Stimulated activated CD4-positive, alpha-beta T cell treated with anti-CD3 and anti-CD28 coated beads, Interleukin-4, amount 100 ng/mL, for 48 hours (primary cell): ENCODE measurements around the gene ATP10A.

ENCODE experiments used
- DNase-seq, 2 donors: peaks; one replicate each; pipeline ENCODE4 v3.0.0-alpha.2; 2020; ENCODE audit warnings: low read depth in 2 of 2

Gene ATP10A, protein sequence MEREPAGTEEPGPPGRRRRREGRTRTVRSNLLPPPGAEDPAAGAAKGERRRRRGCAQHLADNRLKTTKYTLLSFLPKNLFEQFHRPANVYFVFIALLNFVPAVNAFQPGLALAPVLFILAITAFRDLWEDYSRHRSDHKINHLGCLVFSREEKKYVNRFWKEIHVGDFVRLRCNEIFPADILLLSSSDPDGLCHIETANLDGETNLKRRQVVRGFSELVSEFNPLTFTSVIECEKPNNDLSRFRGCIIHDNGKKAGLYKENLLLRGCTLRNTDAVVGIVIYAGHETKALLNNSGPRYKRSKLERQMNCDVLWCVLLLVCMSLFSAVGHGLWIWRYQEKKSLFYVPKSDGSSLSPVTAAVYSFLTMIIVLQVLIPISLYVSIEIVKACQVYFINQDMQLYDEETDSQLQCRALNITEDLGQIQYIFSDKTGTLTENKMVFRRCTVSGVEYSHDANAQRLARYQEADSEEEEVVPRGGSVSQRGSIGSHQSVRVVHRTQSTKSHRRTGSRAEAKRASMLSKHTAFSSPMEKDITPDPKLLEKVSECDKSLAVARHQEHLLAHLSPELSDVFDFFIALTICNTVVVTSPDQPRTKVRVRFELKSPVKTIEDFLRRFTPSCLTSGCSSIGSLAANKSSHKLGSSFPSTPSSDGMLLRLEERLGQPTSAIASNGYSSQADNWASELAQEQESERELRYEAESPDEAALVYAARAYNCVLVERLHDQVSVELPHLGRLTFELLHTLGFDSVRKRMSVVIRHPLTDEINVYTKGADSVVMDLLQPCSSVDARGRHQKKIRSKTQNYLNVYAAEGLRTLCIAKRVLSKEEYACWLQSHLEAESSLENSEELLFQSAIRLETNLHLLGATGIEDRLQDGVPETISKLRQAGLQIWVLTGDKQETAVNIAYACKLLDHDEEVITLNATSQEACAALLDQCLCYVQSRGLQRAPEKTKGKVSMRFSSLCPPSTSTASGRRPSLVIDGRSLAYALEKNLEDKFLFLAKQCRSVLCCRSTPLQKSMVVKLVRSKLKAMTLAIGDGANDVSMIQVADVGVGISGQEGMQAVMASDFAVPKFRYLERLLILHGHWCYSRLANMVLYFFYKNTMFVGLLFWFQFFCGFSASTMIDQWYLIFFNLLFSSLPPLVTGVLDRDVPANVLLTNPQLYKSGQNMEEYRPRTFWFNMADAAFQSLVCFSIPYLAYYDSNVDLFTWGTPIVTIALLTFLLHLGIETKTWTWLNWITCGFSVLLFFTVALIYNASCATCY (N-terminal part only)

DNA sequence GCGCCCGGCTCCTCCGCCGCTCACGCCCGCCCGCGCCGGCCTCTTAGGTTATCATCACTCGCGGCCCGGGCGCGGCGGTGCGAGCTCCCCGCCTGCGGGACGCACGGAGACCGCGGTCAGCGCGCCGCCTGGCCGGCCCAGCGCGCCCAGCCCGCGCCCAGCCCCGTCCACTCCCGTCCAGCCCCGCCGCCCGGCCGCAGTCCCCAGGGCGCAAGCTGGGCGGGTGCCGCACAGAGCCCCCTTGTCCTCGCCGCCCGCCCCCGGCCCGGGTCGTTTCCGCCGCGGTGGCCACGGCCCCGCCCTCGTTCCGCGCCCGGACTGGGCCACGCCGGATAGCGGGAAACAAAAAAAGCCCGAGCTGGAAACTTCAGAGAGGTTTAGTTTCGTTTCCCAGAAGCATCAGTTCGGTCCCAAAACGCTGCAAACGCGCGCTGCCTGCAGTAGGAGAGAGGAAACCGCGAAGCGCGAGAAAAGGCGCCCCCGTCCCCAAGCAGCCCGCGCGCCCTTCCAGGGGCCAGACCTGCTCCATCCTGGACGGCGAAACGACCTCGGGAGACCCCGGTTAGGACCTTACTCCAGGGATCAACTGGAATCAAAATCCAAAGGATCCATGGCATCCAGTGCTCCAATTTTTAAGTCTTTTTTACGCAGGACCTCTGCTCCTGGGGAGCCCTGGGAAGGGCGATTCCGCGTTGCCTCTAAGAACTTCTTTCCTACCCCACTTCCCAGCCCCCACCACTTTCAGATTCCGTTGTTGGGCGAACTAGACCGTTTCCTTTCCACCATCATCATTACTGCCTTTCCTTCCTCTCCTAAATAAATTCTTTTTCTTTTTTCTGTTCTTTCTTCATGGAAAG, at the start of gene ATP10A:
TSS of gene ATP10A (minus strand) at position 217 of the 857 bp plus-strand sequence. CDS start 231 bp downstream, outside the sequence.
- DNase-seq, result peak; percentile 35 to 52

DNA sequence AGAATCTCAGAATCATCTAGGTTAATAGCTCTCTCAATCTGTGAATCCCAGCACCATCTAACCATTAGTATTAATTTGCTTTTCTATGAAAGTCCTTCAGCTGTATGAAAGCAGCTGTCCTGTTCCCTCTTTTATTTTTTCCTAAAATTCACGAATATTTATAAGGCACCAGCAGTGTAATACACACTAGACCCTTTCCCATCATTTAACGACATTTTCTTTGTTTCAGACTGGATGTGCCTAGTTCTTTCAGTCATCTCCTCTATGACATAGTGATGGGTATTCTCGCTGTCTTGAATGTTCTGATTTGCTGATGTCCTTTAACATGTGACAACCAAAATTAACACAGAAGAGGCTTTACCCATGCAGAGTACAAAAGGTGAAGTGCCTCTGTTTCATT, 48.9 kb upstream of the ATP10A start:
- no peak for DNase-seq

DNA sequence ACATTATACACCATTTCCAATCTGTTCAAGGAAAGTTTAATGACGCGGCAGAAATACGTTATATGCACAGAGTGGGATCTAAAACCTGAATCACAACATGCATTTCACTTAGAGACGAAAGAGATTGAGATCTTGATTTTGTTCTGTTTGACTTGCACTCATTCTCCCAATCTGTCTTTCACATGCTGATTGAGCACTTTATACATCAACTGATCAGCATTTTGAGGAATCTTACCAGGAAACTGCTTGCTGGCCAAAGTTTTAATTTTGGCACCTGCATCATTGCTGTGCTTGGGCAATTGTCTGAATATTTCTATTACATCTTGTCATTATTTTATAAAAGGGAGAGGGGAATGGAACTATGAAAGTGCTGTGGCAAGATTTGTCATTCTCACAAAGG, 47.7 kb upstream of the ATP10A start:
- no peak for DNase-seq

DNA sequence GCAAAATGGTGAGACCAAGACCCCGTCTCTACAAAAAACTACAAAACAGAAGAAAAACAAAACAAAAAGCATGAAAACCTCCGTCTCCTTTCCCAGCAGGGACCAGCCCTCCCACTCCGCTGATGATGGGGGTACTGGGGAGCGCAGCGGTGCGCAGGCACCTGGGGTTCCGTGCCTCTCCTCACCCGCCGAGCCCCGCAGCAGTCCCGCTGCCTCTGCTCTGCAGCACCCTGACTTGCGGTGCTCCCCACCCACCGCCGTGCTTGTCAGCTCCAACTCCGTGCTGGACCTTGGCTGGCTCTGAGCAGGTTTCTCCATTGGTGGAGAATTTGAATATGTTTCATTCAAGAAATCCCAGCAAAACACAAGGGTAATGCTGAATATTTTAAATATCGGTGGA, 46.7 kb upstream of the ATP10A start:
- no peak for DNase-seq

DNA sequence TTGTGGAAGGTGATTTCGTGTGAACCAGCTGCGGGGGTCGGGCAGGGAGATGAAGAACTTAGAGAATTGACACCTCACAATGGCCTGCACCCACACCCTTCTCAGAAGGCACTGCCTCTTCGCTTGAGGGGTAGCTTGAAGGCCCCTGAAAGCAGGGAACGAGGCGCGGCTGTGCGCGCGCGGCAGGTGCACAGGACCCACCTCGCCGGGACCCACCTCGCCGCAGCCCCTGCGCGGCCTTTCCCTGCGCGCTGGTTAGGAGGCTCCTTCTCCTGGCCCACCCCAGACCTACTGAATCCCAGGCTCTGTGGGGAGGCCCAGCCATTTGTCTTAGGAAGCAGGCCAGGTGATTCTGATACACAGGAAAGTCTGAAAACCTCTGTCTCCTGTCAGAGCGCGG, 46.2 kb upstream of the ATP10A start:
- no peak for DNase-seq

DNA sequence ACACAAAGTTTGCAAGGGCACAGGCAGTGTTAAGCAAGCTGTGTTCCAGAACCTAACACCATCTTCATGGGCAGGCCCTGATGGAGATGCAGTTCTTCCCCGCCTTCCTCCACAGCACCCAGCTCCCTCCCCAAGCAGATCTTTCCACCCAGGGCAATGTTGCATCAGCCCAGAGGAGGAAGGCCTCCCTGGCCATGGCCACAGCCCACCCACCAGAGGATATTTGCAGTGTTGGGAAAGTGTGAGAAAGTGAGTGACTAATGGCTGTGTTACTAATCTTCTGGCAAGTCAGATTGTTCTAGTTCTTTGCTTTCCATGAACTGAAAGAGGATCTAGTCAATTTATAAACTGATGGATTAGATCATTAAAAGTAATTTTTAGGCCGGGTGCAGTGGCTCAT, 42.0 kb upstream of the ATP10A start:
- peak; percentile 18 to 36 for DNase-seq

DNA sequence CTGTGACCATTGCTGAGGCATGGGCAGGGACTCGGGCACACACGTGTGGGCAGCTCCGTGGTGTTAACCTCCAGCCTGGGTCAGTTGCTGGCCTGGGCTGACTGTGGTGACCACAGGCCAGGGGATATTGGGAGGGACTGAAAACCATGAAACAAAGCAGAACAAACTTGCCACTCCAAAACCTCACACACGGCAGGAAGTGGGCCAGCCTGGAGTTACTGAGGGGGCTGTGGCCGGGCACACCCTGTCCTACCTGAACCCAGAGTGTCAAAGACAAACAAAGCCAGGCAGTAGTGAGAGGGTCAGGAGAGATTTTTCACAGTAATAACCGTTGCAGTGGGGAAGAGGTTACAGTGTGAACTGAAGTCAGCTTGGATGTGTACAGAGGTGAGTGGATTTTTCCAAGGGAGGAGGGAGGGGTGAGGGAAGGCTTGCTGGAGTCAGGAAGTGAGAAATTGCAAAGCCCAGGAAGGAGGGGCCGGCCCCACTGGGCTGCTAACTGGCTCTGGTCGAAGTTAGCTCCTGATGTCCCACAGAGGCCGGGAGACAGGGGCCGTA, 40.0 kb upstream of the ATP10A start:
- no peak for DNase-seq

DNA sequence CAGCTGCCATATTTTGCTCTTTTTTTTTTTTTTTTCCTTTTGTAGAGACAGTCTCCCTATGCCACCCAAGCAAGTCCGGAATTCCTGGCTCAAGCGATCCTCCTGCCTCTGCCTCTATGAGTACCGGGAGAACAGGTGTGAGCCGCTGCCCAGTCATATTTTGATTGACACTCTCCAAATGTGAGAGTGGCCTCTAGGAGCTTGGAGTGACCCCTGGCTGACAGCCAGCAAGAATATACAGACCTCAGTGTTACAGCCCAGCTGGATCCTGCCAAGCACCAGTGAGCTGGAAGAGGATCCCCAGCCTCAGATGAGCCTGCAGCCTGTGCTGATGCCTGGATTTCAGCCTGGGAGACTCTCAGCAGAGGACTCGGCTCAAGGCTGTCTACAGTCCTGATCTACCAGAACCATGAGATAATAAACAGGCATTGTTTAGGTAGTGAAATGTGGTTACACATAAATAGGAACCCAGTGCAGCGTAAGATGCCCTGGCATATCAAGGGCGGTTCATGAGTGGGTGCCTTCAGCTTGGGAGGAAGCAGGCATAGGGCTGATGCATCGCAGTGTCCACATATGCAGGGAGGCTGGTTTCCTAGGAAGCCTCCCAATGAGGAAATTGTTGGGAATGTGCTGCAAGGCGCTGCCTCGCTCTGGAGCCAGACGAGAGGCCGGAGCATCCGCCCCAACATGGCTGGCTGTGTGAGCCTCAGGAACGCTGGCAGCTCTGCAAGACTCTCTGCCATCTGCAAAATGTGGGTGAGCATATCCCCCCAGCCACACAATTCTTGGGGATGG, 38.9 kb upstream of the ATP10A start:
- DNase-seq, result no peak

DNA sequence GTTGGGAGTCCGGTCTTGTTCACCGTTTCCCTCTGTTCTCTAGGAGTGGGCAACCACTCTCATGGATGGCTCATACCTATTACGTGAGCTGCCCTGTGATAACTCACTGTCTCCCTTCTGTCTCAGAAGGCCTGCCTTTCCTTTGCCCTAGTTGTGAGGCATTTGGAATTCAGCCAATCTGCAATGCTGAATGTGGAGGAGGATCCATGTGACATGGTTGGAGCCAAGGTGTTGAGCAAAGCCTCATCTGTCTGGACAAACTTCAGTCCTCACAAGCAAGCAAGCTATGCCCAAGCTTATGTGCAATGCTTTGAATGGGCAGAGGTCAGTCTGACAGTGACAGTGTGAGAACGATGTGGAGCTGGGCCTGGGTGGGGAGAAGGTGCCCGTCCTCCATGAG, 37.8 kb upstream of the ATP10A start:
- DNase-seq, result no peak

DNA sequence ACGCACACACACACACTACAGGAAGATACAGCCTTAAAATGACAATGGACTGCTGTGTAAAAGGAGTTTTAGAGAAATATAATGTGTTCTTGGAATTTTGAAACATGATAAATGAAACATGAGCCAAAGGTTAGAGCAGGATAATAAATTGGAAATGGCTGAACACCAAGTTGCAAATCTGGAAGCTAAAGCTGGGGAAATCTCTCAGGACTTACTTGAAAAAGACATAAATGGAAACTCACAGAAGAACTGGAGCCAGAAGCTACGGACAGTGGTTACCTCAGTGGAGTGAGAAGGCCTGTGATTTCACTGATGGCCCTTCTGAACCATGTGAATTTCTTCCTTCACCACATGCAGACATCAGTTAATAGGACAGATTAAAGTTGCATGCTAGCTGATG, 37.3 kb upstream of the ATP10A start:
- no peak for DNase-seq

DNA sequence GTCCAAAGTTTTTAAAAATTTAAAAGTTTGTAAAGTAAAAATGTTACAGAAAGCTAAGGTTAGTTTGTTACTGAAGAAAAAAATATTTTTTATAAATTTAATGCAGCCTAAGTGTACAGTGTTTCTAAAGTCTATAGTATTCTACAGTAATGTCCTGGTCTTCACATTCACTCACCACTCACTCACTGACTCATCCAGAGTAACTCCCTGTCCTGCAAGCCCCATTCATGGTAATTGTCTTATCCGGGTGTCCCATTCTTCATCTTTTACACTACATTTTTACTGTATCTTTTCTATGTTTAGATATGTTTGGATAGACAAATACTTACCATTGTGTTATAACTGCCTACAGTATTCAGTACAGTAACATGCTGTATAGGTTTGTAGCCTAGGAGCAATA, 36.7 kb upstream of the ATP10A start:
- DNase-seq, result no peak

DNA sequence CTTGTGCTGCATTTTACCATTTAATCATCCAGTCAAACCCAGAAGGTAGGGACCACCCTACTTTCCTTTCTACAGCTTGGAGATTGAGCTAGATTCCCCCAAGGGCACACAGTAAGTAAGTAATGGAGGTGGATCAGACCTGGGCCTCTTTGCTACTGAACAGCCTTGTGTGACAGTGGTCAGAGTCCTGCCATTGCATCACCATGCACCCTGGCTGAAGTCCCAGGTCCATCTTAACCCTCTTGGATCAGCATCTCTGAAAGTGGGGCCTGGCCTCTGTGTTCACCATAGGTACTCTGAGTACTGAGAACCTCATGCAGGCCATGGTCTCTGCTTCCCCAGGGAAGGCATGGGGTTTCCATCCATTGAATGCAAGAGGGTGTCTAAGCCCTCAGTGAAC, 34.5 kb upstream of the ATP10A start:
- DNase-seq, result no peak

DNA sequence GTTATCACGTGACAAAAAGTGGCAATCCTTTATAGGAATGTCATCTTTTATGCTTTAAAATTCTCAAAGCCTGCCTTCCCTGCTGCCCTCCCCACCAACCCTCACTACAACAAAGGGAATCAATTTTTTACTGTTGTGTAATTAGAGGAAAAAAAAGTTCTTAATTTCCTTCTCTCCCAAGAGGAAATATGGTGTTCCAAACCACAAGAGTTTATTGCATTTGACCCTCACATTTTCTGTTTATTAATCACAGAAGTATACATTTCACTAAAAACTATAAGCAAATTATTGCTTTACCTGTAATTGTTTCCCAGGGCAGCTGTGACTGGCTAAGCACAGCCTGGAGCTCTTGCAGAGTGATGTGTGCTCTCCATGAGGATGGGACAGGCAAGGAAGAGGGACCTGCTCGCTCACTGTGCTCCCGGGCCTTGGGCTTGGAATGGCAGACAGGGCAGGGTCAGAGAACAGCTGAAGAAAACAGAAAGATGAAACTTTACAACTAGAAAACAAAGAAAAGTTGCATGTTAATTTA, 31.3 kb upstream of the ATP10A start:
- no peak for DNase-seq

DNA sequence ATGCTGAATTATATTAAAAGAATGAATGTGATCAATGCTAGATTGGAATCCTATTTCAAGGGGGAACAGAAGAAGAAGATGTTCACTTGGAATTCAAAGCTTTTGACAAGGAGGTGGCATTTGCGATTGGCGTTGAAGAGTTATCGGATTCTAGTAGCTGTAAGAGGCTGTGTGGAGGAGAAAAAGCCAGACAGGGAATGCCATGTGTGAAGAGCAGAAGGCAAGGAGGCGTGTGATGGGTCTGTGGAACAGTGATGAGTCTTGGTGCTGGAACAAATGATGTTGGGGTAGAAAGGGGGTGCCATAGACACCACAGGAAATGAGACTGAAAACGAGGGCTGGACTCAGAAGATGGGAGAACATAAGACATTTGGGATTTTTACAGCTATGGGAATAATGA, 30.5 kb upstream of the ATP10A start:
- DNase-seq, result no peak

DNA sequence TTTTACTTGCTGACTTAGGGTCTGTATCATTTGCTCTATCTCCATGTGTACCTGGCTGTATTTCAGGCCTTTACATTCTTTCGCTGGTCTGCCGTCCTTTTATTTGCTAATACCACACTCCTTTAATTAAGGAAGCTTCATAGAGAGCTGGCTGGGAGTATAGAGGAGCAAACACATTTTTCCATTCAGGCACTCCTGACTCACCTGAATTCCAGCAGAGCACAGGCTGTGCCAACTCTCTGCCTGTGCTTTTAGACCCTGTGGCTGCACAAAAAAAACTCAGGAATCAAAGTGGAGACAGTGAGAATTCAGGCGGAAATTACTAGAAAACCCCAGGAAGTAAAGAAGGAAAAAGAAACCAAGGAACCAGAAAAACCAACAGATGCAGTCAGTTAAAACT, 29.0 kb upstream of the ATP10A start:
- no peak for DNase-seq

DNA sequence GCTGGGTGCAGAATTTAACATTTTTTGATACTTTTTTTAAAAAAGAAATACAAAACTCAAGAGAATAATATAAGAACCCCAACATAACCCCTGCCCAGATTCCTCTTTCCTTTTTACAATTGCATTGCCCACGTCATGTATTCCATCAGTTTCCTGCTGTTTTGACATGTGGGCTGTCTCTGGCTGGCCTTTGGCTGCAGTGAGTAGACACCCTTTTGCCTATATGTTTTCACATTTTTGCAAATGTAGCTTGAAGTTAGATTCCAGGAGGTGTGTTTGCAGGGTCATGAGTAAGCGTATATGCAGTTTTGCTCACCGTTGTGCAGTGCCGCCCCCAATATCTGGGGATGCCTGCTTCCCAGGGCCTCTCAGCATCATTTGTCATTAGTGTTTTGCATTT, 28.0 kb upstream of the ATP10A start:
- no peak for DNase-seq

DNA sequence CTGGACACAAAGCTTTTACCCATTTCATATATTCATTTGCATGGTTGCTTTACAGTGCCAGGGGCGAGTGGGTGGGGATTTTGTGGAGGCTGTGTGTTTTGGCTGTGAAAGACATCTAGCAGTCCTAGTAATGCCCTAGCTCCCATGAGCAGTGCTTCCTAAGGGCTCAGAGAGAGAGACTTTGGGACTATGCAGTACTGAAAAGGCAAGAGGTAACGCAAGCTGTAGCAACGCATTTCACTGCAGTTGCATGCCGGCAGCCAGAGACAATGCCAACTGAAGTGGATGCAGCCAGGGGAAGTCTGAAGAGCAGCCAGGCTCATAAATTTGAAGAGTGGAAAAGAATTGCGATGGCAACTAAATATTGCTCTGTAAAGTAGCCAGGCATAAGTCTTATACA, 27.4 kb upstream of the ATP10A start:
- no peak for DNase-seq

DNA sequence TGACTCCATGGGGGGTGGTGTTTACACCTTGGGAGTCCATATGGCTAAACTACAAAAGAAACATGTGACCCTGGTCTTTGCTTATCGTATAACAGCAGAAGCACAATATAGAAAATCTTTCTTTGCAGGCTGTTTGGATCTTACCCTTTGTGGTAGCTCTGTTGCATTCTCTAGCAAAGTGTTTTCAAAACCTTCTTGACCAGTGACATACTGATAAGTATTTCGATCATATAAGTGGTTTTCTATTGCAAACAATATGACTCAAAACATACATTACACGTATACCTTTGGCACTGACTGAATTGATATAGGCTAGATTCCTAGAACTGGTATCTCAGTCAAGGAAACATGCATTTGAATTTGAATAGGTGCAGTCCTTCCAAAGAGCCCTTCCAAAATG, 24.7 kb upstream of the ATP10A start:
- no peak for DNase-seq

DNA sequence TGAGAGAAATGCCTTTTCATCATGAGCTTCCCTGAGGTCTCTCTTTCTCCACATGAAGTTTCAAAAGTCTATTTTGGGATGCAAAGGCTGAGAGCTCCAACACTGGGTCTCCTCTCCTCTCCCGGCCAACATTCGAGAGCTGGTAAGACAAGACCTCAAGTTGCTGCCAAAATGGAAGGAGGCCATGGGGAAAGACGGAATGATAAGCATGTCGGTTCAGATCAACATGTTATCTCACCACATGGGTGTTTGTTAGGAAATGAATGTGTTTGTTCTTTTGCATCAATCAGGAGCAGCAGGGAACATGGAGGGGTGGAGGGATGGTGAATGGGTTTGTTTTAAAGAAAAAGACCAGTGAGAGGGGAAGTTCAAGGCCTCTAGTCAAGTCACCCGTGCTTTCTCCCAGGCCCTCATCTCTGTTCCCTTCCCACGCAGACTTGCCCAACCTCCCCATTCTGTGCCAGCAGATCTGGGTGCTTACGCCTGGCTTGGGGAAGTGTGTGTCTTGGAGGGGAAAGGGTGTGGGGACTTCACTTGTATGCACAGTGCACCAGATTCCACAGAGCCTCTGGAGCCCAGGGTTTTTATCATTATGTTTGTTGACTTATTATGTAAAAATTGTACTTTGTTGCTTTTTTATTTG, 23.5 kb upstream of the ATP10A start:
- DNase-seq, result no peak
